Vagina (tissue), 2 donors: ENCODE measurements around the gene OVCA2.

Experiments
- CTCF ChIP-seq, 3 experiments: fragments of 450-650 bp in 2 of 3; fragments of 200-600 bp in 1 of 3; sonication (generic) in 1 of 3; IDR thresholded peaks; one replicate each; pipeline ENCODE4 v1.5.1; 2017 to 2019; ENCODE audit warnings: antibody characterized with exemption in 3 of 3, mild to moderate bottlenecking in 2 of 3, moderate library complexity in 2 of 3
- POLR2A ChIP-seq, 2 donors: fragments of 450-650 bp; IDR thresholded peaks; one replicate each; pipeline ENCODE4 v1.6.1; 2017; ENCODE audit warnings: antibody characterized with exemption in 2 of 2, mild to moderate bottlenecking in 2 of 2, moderate library complexity in 2 of 2
- POLR2AphosphoS5 ChIP-seq, 2 donors: sonication (generic); formaldehyde crosslinking; IDR thresholded peaks; one replicate each; pipeline ENCODE4 v1.9.0; 2017; ENCODE audit warnings: antibody characterized with exemption in 2 of 2, mild to moderate bottlenecking in 2 of 2, low read depth in 1 of 2; ENCODE audit not compliant: insufficient read depth in 1 of 2

GRCh38 chr17:2033153-2033552 is 8.7 kb upstream of the OVCA2 start:
- TF ChIP-seq POLR2A (IDR thresholded peaks at IDR 0.05): no peak
- no peak for TF ChIP-seq CTCF (IDR thresholded peaks at IDR 0.05)
- no peak for TF ChIP-seq POLR2AphosphoS5 (IDR thresholded peaks at IDR 0.05; ENCODE audit: insufficient read depth in 1 of 2, low read depth in 1 of 2)
